GM19467 (cell line): Measurements from ENCODE around the gene LUZP1.

Experiments used
- ATAC-seq: cut with Tn5 transposase; IDR thresholded peaks from one replicate; pipeline ENCODE4 v1.9.1; 2021; ENCODE audit warnings: mild to moderate bottlenecking, moderate library complexity; ENCODE audit not compliant: unreplicated experiment

LUZP1 gene

GRCh38 chr1:23035823-23036452, 132.7 kb downstream of the LUZP1 start:
- no peak for ATAC-seq
